UCSD-AML1 (cell line): ENCODE results near the gene KCNJ6.

ENCODE experiments used
- DNase-seq: peaks from one replicate; lab custom pipeline; 2025; ENCODE audit not compliant: unreplicated experiment; lab: John Stamatoyannopoulos, UW

KCNJ6 gene

DNA sequence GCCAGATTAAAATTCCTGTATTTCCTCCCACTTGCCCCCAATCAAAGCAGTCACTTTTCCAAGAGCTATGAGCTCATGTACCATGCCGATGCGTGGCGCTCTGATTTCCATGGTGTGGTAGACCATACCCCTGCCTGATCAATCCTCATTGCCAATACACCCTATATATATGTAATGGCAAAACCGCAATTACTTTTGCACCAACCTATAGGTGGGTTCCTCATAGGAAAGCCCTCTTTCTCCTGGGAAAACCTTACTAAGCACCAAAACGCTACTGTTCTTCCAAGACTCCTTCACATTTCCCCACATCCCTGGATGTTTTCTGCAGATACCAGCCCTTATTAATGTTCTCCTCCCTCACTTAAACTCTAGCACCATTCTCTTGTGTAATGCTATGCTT lies 11.0 kb downstream of the KCNJ6 start:
- DNase-seq, result no peak

DNA sequence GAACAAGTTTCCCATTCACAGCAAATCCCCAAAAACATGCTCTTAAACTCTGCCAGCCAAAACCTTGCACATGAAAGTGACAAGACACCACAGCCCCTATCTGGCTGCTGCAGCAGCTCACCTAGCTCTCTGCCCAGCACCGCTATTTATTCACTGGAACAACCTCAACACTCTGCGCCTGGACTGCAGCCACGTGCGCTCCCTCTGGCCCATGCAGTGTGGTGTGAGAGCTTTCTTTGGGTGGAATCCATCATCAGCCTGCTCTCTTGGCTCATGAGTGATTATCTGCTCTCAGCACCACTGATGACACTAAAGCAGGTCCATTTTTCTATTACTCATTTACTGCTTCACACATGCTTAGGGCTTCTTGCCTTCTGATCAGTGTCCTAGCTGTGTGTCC lies 11.4 kb downstream of the KCNJ6 start:
- no peak for DNase-seq

DNA sequence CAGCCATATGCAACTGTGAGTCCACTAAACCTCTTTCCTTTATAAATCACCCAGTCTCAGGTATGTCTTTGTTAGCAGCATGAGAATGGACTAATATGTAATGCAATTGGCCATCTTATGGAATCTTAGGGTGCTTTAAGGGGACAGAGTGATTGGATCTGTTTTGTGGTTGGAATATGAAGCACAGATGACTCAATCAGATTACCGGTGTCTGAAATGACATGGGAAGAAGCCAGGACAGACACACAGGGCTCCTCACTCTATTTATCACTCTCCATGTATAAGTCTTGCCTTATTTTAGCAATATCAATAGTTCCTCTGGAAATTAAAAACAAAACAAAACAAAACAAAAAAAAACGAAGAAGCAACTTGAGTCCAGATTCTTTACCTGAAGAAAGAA lies 12.9 kb downstream of the KCNJ6 start:
- DNase-seq, result no peak

DNA sequence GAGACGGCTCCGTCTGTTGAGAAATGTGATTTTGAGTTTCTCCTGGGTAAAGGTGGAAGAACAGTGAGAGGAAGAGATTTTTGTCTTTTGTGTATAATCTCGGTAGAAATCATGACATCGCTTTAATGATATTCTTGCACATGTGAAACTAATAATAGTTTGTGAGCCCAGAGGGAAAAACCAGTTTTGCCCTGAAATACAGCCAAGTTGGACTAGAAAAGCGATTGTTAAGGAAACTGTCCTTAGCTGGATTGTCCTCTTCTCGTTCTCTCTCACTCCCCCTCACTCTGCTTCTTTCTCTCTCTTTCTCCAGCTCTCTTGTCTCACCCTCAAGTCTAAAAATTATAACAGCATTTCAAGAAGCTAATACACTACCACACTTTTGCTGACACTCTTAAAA lies 17.1 kb downstream of the KCNJ6 start:
- DNase-seq, result no peak

DNA sequence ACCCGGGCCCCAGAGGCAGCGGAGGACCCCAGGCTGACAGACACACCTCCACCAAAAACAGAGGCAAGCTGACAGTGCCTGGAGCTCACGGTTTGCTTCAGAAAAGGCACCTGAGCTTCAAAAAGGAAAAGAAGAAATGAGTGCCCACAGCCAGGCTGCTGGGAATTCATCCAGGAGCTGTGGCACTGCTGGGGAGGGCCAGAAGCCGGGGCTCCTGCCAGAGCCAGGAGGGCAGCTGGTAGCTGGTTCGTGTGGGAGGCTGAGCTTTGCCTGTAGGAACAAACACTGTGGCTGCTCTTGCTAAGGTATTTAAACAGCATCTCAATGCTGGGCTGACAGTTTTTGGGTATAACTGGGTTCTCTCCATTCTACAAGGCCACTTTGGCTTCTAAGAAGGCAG lies 19.5 kb downstream of the KCNJ6 start:
- DNase-seq, result no peak

DNA sequence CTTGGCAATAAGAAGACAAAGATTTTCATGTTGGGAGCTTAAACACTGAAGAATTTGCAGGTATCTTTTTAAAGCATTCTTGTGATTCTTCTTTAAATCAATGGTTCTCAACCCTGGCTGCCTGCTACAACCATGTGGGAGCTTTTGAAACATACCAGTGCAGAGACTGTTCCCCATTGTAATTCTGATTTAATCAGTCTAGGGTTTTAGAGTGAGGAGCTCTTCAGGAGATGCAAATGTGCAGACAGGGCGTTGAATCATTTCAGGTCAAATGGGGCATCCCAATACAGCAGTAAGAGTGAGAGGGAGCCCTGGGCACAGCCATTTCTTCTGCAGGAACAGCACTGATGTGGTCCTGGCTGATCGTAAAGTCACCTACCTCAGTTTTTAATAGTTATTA lies 24.3 kb downstream of the KCNJ6 start:
- DNase-seq, result no peak

DNA sequence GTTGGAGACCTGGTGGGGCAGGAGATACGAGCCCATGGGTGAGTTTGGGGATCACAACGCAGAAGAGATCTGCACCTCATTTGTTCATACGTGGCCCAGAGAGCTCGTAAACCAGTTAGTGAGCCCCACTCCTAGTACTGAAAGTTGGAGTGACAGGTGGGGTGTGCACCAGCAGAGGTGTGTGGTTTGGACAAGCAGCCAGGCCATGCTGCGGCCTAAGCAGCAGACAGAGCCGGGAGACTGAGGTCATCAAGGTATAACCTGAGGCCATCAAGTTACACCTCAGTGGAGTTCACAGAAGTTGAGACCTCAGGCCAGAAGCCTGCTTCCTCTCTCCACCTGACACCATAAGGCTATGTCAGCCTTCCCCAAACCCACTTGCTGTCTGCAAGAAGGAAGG lies 27.6 kb downstream of the KCNJ6 start:
- DNase-seq, result no peak

DNA sequence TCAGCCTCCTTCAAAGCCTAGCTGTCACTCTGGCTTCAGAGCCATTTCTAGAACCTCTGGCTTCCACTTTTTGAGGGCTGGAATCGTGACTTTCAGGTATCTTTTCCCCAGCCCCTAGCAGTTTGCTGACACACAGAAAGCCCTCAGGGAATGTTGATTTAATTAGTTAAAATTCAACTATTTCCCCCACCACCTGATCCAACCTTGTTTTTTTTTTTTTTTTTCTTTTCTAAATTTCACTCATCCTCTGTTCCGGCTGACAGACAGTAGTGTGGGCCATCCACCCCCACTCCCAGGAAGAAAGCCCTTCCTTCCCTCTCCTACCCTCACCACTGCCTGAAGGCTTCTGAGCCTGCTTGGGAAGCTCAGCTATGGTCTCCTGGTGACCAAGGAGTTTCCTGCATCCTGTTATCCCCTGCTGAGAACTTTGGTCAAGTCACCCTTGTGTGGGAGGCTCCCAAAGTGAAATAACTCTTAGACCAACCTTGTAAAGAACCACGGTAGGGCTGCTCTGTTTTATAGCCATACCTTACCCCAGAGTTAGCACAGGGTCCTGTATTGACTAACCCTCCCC lies 29.4 kb downstream of the KCNJ6 start:
- no peak for DNase-seq

DNA sequence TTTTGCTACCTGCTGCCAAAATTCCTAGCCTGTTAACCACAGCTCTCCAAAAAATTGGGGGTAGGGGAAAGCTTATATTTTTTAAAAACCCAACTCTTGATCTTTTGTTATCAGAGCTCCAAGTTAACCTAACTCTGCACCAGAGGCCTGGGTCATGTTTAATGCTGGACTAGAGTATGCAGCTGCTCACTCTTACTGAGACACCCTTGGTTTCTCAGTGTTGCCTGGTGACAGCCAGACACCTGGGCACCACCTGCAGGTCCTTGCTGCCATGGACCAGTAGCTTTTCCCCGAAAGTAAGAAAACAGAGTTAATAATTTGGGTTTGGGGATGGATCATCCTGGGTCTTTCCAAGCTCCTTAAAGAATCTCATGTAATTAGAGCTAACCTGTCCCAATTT lies 30.1 kb downstream of the KCNJ6 start:
- no peak for DNase-seq

DNA sequence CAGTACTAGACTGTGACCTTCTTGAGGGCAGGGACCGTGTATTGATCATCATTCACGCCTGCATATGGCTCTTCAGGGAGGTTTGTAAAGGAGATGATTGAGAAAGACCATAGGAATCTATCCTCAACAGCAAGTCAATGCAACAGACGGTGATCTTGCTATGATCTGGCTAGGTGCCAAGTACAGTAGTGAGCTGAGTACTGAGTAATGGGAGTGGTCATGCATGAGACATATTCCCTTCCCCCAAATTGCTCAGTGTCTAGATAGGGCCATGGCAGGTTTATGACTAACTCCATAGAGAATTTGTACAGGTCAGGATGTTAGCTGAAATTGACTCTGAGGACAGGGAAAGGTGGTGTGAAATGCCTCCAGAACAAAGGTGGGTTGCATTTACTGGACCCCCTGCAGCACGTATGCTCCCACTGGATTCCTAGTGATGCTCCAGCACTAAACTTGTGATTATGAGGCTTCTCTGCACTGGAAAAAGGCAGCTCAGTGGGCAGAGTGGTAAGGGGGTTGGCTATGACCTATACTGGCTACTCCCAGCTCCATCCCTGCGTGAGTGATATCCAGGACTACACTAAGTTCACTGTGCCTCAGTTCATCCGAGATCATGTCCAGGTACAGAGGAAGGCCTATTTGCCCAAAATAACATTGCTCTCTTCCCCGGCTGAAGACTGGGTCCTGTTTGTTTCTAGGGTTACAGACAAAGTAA lies 37.2 kb downstream of the KCNJ6 start:
- no peak for DNase-seq

DNA sequence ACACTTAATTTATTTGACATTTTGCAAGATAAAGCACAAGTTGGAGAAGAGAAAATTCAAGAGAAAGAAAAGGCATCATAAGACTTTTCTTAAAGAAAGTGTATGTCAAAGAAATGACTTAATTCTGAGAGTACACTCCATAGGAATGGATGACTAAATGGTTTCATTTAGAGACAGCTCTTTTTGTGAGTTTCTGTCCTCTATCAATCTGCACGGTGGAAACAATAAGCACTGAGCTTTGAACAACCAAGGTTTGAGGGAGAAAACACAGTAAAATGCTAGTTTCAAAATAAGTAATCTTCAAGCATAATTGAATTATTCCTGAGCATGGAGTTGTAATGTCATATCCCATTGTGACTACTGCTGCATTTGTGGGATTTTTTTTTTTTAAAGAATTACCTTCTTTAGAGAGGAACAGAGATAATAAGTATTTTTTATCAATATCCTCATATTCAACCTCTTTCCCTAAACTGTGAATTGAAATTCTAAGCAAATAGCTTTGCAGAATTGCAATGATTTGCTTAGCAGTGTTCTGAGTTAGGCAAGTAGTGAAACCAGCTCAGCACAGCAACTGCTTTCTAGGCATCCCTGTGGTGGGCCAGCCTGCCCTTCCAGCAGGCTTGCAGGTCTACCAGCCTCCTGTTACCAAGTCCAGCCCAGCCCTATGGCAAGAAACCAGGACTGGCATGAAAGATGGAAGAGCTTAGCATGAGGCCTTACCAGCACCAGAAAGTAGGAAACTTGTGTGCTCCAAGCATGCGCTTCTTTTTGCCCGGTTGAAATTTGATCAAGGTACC lies 38.2 kb downstream of the KCNJ6 start:
- DNase-seq, result no peak

DNA sequence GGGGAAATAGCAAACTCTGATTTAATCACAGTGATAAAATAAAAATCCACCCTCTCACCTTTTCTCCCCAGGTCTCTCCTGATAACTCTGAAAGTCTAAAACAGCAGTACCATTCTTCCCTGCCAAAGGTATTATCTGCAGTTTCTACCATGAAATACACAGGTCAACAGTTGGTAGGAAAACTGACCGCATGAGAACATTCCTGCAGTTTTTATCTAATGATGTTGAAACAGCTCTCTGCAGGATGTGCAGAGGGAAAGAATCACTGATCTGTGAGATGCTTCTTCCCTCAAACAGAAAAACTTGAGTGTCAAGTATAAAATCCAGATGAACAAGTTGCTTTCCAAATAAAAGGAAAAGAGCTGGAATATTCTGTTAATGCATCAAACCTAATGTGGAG lies 39.1 kb downstream of the KCNJ6 start:
- DNase-seq, result no peak

DNA sequence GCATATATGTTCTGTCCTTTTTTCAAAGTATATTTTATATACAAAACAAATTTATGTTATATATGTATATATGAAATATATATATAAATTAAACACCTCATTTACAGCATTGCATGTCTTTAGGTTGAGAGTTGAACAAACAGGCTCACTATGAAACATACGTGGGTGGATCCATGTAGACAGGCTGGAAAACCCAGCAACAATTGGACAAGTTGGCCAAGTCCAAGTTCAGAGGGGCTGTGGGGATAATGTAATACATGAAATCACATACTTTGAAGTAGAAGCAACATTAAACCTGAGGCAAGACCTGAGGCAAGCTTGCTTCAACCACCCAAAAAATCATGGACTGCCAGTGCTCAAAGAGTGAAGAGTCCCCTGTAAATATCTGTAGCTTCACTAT lies 39.7 kb downstream of the KCNJ6 start:
- no peak for DNase-seq

DNA sequence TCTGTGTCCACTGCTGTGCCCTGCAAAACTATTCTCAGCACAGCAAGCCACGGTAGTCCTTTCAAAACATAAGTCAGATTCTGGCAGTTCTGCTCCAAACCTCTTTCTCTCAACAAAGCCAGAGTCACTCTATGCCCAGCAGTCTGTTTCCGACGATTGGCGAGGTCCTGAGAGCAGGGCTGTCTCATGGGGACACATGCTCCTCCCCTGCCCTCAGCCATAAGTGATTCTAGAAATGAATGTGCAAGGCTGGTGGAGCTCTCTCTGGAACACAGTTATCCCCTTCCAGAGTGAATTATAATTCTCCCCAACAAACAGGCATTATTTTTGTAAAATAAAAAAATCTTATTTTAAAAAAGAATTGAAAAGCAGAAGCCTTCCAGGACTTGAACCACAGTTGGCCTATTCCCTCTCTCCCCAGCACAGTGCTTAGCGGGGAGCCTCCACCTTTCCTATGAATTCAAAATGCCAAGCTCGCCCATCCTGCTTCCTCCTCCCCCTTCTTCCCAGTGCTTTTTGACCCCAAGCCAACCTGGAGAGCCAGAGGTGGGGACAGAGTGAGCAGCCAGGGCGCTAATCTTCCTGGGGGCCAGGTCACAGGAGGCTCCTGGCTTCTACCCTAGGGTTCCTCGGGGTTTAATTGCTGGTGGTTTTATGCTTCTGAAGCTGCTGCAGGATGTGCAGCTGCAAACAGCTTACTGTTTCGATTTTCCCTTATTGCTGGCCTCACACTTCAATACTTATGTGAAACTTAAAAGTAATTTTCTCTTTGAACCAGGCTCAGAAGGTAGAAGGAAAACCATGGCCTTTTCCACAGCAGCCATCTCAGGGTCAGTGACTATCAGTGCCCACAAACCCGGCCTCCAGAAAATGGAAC lies 41.1 kb downstream of the KCNJ6 start:
- no peak for DNase-seq

DNA sequence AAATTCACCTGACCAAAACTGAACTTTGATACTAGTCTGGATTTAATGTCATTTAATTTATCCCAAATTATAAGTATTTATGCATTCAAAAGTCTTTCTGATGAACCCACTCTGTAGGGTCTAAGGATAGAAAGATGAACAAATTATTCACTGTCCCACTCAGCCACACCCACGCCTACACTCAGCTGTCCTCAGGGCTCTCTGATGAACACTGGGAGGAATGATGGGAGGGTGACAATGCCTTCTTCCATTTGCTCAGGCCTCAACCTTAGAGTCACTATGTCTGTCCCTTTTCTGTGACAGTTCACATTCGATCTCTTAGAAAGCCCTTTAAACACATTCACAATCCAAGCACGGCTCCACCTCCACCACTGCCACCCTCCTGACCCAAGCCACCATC lies 41.8 kb downstream of the KCNJ6 start:
- no peak for DNase-seq

DNA sequence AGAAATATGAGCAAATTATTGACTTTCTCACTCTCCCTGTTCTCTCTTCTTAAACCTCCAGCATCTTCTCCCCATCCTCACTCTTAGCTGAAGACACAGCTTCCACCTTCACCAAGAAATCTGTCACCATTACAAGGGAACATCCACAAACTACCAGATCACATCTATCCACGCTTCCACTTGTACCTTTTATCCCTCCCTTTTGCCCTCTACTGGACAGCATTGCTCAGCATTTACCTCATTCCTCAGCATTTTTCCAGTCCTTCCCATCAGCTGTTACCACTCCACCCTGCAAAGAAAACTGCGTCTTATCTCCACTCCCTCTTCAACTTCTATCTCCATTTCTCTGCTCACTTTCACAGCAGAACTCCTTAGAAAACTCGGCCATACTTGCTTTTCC lies 42.6 kb downstream of the KCNJ6 start:
- DNase-seq, result no peak

DNA sequence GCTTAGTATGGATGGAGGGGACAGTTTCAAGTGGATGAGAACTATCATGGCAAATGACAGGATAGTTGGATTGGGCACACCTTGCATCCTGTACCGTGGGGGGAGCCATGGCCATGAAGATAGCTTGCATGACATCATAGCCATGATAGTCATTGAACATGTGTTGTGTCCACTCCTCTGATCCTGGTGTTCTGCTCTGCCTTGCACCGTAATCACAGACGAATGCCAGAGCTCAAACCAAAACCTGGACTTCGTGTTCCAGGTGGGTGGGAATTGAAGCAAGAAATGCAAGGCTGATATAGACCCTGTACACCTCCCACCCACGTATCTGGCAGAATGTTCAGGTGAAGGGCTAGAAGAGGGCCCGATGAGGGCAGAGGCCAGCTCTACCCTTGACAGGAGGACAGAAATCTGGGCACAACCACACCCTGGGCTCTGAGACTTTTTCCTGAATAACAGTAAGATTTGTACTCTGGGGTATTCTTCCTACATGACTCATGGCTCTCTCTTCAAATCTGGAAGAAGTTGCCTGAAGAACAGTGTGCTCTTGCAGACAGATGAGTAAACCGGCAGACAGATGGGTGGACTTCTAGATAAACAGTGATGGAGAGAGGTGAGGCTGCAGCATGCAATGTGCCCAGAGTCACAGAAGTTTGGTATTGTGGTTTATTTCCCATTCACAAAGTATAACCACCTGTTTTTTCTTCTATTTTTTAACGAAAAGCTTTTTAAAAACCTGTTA lies 45.0 kb downstream of the KCNJ6 start:
- DNase-seq, result no peak

DNA sequence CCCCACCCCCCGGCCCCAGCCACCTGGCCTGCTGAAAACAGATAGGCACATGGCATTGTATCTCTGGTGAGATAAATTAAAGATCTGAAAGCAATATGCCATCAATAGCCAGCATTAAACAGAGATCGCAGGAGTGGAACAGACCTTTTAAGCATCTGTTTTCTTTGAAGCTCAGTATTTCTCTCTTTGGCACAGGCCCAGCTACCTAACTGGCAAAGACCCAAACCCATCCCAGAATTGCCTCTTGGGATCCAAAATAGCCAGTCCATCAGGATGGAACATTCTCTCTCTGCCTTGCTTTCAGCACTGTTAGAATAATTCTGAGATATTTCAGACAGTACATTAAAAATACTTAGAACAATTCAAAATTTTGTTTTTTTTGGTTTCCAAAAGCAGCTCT lies 46.0 kb downstream of the KCNJ6 start:
- DNase-seq, result no peak

DNA sequence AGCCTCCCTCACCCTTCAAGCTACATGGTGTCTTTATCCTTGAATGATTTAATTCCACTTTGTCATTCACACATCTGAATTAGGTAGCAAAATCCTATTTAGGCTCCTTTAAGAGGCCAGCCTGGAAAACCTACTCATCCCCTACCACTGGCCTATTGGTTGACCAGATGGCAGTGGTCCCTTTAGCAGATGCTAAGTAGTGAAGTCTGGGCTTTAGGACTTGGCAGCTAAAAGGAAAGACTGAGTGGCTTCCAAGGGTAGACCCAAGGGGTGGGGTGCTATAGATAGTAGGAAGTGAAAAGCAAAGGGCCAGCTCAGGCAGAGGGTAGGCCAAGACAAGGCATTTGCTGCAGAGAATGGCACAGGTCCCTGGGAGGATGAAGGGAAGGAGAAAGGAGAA lies 46.6 kb downstream of the KCNJ6 start:
- DNase-seq, result no peak

DNA sequence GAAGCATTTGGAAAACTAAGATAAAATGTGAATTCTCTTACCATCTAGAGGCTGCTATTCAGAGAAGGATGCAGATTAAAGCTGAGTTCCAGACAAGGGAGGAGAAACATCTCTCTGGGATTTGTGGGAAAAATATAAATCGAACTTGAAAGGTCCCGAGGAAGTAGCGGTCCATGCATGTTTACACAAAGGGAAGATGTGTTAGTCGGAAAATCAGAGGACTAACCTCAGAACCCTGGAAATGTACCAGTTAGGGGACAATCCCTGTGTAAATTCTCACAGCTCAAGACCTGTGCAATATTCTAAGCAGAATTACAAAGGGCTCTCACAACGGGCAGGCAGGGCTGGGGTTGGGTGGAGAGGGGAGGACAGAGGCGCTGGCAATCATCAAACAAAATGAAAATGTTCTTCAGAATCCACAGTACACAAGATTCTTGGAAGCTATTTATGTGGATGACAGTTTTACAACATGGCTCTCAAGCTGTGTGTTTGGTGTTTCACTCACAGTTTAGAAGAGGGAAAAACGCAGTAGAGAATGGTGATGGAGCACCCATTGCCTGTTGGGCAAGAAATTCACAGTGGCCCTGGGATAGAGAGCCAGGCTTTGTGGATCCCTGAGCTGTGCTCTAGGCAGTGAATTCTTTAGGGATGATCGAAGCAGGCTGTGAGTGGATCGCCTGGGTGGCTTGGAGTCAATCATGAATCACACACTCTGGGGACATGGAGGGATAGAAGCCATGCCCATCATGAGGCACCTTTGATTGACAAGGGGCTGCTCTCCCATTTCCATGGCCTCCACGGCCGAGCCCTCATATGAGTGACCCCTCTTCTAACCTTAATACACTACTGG lies 47.6 kb downstream of the KCNJ6 start:
- DNase-seq, result no peak
